Mucosa of stomach (tissue), 1 donor: Measurements from ENCODE around the gene RNF180.
"Not testable (repeated sequence)": the region's sequence is repeated elsewhere in the genome, so short reads cannot be mapped to it uniquely, and the experiment has no call there.

ENCODE experiments used
- H3K27me3 ChIP-seq: one replicate; pipeline ENCODE4 v1.7.0; 2013; ENCODE audit warnings: mild to moderate bottlenecking, low read length; ENCODE audit not compliant: control insufficient read depth, insufficient read depth
- H3K36me3 ChIP-seq: one replicate; pipeline ENCODE4 v1.7.0; 2013; ENCODE audit warnings: low read length; ENCODE audit not compliant: control insufficient read depth, insufficient read depth
- H3K4me1 ChIP-seq: one replicate; pipeline ENCODE4 v1.7.0; 2013; ENCODE audit warnings: mild to moderate bottlenecking, low read length; ENCODE audit not compliant: control insufficient read depth, insufficient read depth
- H3K4me3 ChIP-seq: one replicate; pipeline ENCODE4 v1.7.0; 2013; ENCODE audit warnings: low read length
- H3K9ac ChIP-seq: one replicate; pipeline ENCODE4 v1.7.0; 2013; ENCODE audit warnings: mild to moderate bottlenecking, low read length, moderate library complexity
- H3K9me3 ChIP-seq: one replicate; pipeline ENCODE4 v1.7.0; 2013; ENCODE audit warnings: mild to moderate bottlenecking, low read length, moderate library complexity; ENCODE audit not compliant: control insufficient read depth
- donor health status: Pancreatic carcinoma.

RNF180 gene

DNA sequence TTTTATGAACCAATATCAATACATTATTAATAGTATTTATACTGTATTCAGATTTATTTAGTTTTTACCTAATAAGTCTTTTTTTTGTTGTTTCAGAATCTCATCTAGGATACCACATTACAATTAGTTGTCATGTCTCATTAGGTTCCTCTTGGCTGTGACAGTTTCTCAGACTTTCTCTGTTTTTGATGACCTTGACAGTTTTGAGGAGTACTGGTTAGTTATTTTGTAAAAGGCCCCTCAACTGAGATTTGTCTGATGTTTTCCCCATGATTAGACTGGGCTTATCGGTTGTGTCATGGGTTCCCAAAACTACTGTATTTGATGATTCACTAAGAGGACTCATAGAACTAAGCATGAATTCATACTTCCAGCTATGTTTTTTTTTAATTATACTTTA lies 56.3 kb downstream of the RNF180 start:
- H3K9ac ChIP-seq, result no peak overlapping the region
- H3K4me3 ChIP-seq, result no peak overlapping the region
- no peaks in the 10 kb centered on the region for H3K4me1 ChIP-seq
- no peaks in the 10 kb centered on the region for H3K36me3 ChIP-seq
- no peaks in the 10 kb centered on the region for H3K9me3 ChIP-seq
- no peaks in the 10 kb centered on the region for H3K27me3 ChIP-seq

DNA sequence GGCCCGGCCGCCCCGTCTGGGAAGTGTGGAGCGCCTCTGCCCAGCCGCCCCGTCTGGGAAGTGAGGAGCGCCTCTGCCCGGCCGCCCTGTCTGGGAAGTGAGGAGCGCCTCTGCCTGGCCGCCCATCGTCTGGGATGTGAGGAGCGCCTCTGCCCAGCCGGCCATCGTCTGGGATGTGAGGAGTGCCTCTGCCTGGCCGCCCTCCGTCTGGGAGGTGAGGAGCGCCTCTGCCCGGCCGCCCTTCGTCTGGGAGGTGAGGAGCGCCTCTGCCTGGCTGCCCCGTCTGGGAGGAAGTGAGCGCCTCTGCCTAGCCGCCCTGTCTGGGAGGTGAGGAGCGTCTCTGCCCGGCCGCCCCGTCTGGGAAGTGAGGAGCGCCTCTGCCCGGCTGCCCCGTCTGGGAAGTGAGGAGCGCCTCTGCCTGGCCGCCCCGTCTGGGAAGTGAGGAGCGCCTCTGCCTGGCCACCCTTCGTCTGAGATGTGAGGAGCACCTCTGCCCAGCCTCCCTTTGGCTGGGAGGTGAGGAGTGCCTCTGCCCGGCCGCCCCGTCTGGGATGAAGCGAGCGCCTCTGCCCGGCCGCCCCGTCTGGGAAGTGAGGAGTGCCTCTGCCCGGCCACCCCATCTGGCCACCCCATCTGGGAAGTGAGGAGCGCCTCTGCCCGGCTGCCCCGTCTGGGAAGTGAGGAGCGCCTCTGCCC lies 59.8 kb downstream of the RNF180 start:
- H3K4me1 ChIP-seq, H3K9me3 ChIP-seq, H3K4me3 ChIP-seq, H3K27me3 ChIP-seq, H3K36me3 ChIP-seq, H3K9ac ChIP-seq: not testable (repeated sequence)

- H3K27me3 ChIP-seq, H3K4me1 ChIP-seq, H3K4me3 ChIP-seq, H3K9ac ChIP-seq, H3K9me3 ChIP-seq, H3K36me3 ChIP-seq: not testable (repeated sequence)
Measured at GRCh38 chr5:64227131-64227537, 61.5 kb downstream of the RNF180 start.

DNA sequence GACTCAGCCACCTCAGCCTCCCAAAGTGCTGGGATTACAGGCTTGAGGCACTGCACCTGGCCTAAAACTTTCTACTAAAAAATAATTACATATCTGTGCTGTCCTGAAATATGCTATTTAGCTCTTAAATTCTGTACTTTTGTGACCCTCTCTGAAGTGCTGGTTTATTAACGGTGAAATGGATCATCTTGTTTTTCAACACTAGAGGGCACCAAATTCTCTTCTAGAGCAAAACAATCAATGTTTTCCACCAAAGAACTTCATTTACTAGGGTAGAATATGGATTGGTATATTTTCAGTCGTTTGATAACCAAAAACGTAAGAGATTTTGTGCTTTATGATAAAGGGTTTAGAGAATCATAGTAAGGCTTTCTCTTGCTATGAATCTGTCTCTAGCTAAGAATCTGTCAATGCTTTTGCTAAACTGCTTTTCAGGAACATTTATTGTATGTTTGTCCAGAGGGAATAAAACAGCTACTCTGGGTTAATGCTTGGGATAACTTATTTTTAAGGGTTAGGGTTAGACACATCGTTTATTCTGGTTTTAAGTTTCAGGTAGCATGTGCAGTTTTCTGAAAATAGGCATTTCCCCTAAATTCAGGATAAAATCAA lies 63.6 kb downstream of the RNF180 start:
- no peaks in the 10 kb centered on the region for H3K36me3 ChIP-seq
- no peaks in the 10 kb centered on the region for H3K4me1 ChIP-seq
- no peaks in the 10 kb centered on the region for H3K9me3 ChIP-seq
- H3K9ac ChIP-seq, result no peak overlapping the region
- H3K4me3 ChIP-seq, result no peak overlapping the region
- H3K27me3 ChIP-seq, result no peaks in the 10 kb centered on the region

DNA sequence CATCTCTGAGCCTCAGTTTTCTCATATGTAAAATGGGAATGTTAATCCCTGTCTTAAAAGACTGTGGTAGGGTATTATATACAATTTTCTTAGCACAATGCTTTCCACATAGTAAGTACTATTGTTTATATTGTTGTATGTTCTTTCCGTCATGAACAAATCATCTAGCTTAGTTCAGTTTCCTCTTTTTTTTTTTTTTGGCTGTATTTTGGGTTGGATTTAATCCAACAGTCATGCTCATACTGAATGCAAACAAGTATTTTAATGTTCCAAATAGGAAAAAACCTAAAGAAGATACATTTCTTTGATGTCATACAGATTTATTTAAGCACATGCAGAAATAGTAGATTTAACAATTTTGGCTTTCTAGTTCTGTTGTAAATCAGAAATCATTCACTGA lies 95.1 kb downstream of the RNF180 start:
- Histone ChIP-seq H3K4me3 (no peak overlapping the region), H3K36me3 (no peaks in the 10 kb centered on the region), H3K9me3 (no peaks in the 10 kb centered on the region), H3K4me1 (no peaks in the 10 kb centered on the region), H3K9ac (no peak overlapping the region), H3K27me3 (no peaks in the 10 kb centered on the region)

DNA sequence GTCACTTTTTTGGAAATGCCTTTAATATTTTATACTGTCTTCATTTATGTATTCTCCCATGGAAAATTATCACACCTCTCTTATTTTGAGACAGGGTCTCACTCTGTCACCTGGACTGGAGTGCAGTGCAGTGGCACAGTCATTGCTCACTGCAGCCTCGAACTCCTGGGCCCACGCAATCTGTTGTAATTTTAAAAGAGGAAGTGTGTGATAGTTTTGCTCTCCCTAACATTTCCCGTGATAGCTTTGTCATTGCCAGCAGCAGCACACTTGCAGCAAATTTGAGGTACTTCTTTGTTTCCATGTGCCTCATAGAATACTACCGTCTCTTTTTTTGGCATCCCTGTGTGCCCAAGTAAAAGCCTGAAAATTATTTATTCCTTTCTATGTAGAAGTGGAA lies 103.5 kb downstream of the RNF180 start:
- H3K9ac ChIP-seq, result no peak overlapping the region

GRCh38 chr5:64273276-64273675 lies 107.6 kb downstream of the RNF180 start:
- Histone ChIP-seq H3K9me3 (no peaks in the 10 kb centered on the region), H3K27me3 (no peaks in the 10 kb centered on the region), H3K4me1 (no peaks in the 10 kb centered on the region), H3K9ac (no peak overlapping the region), H3K36me3 (no peaks in the 10 kb centered on the region), H3K4me3 (no peak overlapping the region)

More for the DNA sequence above, 103.5 kb downstream of the RNF180 start:
- Histone ChIP-seq H3K9me3 (no peaks in the 10 kb centered on the region), H3K4me3 (no peak overlapping the region), H3K27me3 (no peaks in the 10 kb centered on the region), H3K36me3 (no peaks in the 10 kb centered on the region), H3K4me1 (no peaks in the 10 kb centered on the region)

- no peak overlapping the region for H3K4me3 ChIP-seq
- H3K9ac ChIP-seq, result no peak overlapping the region
- H3K4me1 ChIP-seq, result no peaks in the 10 kb centered on the region
- H3K27me3 ChIP-seq, result no peaks in the 10 kb centered on the region
- H3K9me3 ChIP-seq, result no peaks in the 10 kb centered on the region
- H3K36me3 ChIP-seq, result no peaks in the 10 kb centered on the region
Measured at GRCh38 chr5:64285188-64286130, 119.8 kb downstream of the RNF180 start.

GRCh38 chr5:64286381-64286780 lies 120.7 kb downstream of the RNF180 start:
- no peaks in the 10 kb centered on the region for H3K36me3 ChIP-seq
- no peaks in the 10 kb centered on the region for H3K27me3 ChIP-seq
- H3K4me1 ChIP-seq, result no peaks in the 10 kb centered on the region
- H3K9ac ChIP-seq, result no peak overlapping the region
- H3K9me3 ChIP-seq, result no peaks in the 10 kb centered on the region
- H3K4me3 ChIP-seq, result no peak overlapping the region

DNA sequence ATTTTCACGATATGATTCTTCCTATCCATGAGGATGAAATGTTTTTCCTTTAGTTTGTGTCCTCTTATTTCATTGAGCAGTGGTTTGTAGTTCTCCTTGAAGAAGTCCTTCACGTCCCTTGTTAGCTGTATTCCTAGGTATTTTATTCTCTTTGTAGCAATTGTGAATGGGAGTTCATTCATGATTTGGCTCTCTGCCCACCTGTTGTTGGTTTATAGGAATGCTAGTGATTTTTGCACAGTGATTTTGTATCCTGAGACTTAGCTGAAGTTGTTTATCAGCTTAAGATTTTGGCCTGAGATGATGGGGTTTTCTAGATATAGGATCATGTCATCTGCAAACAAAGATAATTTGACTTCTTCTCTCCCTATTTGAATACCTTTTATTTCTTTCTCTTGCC lies 122.9 kb downstream of the RNF180 start:
- not testable (repeated sequence) for H3K4me3 ChIP-seq, H3K4me1 ChIP-seq, H3K36me3 ChIP-seq, H3K27me3 ChIP-seq, H3K9ac ChIP-seq, H3K9me3 ChIP-seq

GRCh38 chr5:64292611-64293215 lies 127.1 kb downstream of the RNF180 start:
- H3K27me3 ChIP-seq, result no peaks in the 10 kb centered on the region
- no peak overlapping the region for H3K9ac ChIP-seq
- no peaks in the 10 kb centered on the region for H3K9me3 ChIP-seq
- H3K4me1 ChIP-seq, result no peaks in the 10 kb centered on the region
- H3K4me3 ChIP-seq, result no peak overlapping the region
- no peaks in the 10 kb centered on the region for H3K36me3 ChIP-seq

- no peaks in the 10 kb centered on the region for H3K27me3 ChIP-seq
- H3K4me3 ChIP-seq, result no peak overlapping the region
- no peaks in the 10 kb centered on the region for H3K36me3 ChIP-seq
- no peaks in the 10 kb centered on the region for H3K4me1 ChIP-seq
- H3K9me3 ChIP-seq, result no peaks in the 10 kb centered on the region
- no peak overlapping the region for H3K9ac ChIP-seq
Measured at GRCh38 chr5:64295101-64295500, 129.5 kb downstream of the RNF180 start.
